Measurements from ENCODE around the gene UST. TPM values are rescaled to one million over a fixed set of nuclear protein-coding genes. Genes with fewer than 3 reads are reported as not detected.

Gene UST
- total RNA-seq, 1 donor from 2014 or later = 33.3 TPM

- no peaks in the 10 kb centered on the region for H3K79me2 ChIP-seq (ENCODE audit: low read depth)
- H3K9me3 Mint-ChIP-seq = peaks cover 3% of the 10 kb centered on the region
- peaks cover 25% of the 10 kb centered on the region for H3K4me1 ChIP-seq
- H3K36me3 ChIP-seq = no peaks in the 10 kb centered on the region
- H3F3A ChIP-seq (ENCODE audit: low read depth) = peaks cover 13% of the 10 kb centered on the region
- no peak for TF ChIP-seq EZH2phosphoT487 (IDR thresholded peaks at IDR 0.05)
- TF ChIP-seq EZH2 (IDR thresholded peaks at IDR 0.05) = no peak
- TF ChIP-seq CTCF (IDR thresholded peaks at IDR 0.05) = no peak
- H2AFZ ChIP-seq (replicated peaks) = no peak overlapping the region
- no peak for DNase-seq (ENCODE audit: low spot score)
- H3K9me3 ChIP-seq (ENCODE audit: low read depth) = no peaks in the 10 kb centered on the region
- no peak overlapping the region for H3K4me3 Mint-ChIP-seq
- H3K4me1 Mint-ChIP-seq = peaks cover 30% of the 10 kb centered on the region
- no peaks in the 10 kb centered on the region for H3K27me3 Mint-ChIP-seq (ENCODE audit: insufficient read depth, low read depth)
- H3K36me3 Mint-ChIP-seq = no peaks in the 10 kb centered on the region
- no peaks in the 10 kb centered on the region for H4K20me1 ChIP-seq (ENCODE audit: low read depth)
- no peak overlapping the region for H3K27ac Mint-ChIP-seq
- no peak overlapping the region for H3K4me3 ChIP-seq
- H3K4me2 ChIP-seq = no peak overlapping the region
- no peak overlapping the region for H3K9ac ChIP-seq
- H3K27ac ChIP-seq = no peak overlapping the region
- H3K27me3 ChIP-seq = no peaks in the 10 kb centered on the region
Measured at GRCh38 chr6:148703900-148704299, 42.9 kb upstream of the UST start.

DNA sequence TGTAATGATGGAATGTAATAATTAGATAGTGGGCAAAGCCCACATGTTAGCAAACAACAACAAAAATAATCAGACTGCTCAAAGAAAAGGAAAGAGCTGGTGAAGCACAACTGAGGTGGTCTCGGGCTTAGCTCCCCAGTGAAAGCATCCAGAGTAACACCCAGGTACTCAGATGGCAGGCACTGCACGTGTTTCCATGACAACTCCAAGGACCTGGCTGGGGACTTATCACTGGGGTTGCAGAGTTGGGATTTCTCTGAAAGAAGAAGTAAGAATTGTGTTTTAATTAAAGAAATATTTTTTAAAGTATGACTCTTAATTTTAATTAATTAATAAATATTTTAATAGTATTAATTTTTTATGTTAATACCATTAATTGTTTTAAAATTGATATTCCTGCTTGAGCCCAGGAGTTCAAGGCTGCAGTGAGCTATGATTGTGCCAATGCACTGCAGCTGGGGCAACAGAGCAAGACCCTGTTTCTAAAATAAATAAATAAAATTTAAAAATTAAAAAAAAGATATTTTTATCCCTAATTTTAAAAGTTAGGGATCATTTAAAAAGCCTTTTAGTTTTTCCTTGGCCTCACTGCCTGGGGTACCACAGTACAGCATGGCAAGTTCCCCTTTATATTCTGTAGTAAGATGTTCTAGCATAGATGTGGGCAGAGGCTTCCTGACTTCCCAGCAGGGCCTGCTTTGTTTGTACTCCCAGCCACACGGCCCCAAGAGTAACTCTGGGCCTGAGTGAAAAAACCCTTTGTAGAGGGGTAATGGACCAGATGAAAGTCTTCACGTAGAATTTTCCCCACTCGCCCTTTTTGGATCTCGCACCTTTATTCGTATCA lies 42.2 kb upstream of the UST start:
- no peaks in the 10 kb centered on the region for H3K27me3 Mint-ChIP-seq (ENCODE audit: insufficient read depth, low read depth)
- H3K27ac ChIP-seq = no peak overlapping the region

GRCh38 chr6:148708707-148709106 lies 38.1 kb upstream of the UST start:
- peaks cover 2% of the 10 kb centered on the region for H3K27me3 Mint-ChIP-seq (ENCODE audit: insufficient read depth, low read depth)
- H3F3A ChIP-seq (ENCODE audit: low read depth) = peaks cover 10% of the 10 kb centered on the region
- no peak for TF ChIP-seq EZH2phosphoT487 (IDR thresholded peaks at IDR 0.05)
- TF ChIP-seq EZH2 (IDR thresholded peaks at IDR 0.05) = no peak
- TF ChIP-seq CTCF (IDR thresholded peaks at IDR 0.05) = no peak
- H2AFZ ChIP-seq (replicated peaks) = no peak overlapping the region
- no peaks in the 10 kb centered on the region for H3K27me3 ChIP-seq
- H3K4me1 ChIP-seq = peaks cover 14% of the 10 kb centered on the region
- peaks cover 9% of the 10 kb centered on the region for H3K9me3 ChIP-seq (ENCODE audit: low read depth)
- H3K4me1 Mint-ChIP-seq = peaks cover 19% of the 10 kb centered on the region
- peaks cover 9% of the 10 kb centered on the region for H3K36me3 ChIP-seq
- no peak for DNase-seq (ENCODE audit: low spot score)
- H3K4me3 Mint-ChIP-seq = no peak overlapping the region
- H3K9me3 Mint-ChIP-seq = peaks cover 2% of the 10 kb centered on the region
- no peak overlapping the region for H3K27ac Mint-ChIP-seq
- no peak overlapping the region for H3K9ac ChIP-seq
- H3K79me2 ChIP-seq (ENCODE audit: low read depth) = no peaks in the 10 kb centered on the region
- H4K20me1 ChIP-seq (ENCODE audit: low read depth) = no peaks in the 10 kb centered on the region
- no peak overlapping the region for H3K4me2 ChIP-seq
- no peak overlapping the region for H3K4me3 ChIP-seq
- H3K27ac ChIP-seq = no peak overlapping the region
- H3K36me3 Mint-ChIP-seq = no peaks in the 10 kb centered on the region

More for the DNA sequence above, 42.2 kb upstream of the UST start:
- H3K4me1 ChIP-seq = peaks cover 25% of the 10 kb centered on the region
- no peak overlapping the region for H3K4me3 ChIP-seq
- no peaks in the 10 kb centered on the region for H3K36me3 ChIP-seq
- H4K20me1 ChIP-seq (ENCODE audit: low read depth) = no peaks in the 10 kb centered on the region
- H2AFZ ChIP-seq (replicated peaks) = no peak overlapping the region
- Mint-ChIP-seq H3K9me3 (peaks cover 3% of the 10 kb centered on the region), H3K27ac (peak overlapping the region; percentile 14), H3K4me1 (peaks cover 30% of the 10 kb centered on the region), H3K36me3 (no peaks in the 10 kb centered on the region), H3K4me3 (no peak overlapping the region)
- no peak overlapping the region for H3K9ac ChIP-seq
- DNase-seq (ENCODE audit: low spot score) = peak; percentile 28
- peaks cover 13% of the 10 kb centered on the region for H3F3A ChIP-seq (ENCODE audit: low read depth)
- TF ChIP-seq EZH2phosphoT487 (IDR thresholded peaks at IDR 0.05) (no peak), EZH2 (IDR thresholded peaks at IDR 0.05) (no peak), CTCF (IDR thresholded peaks at IDR 0.05) (no peak)
- no peaks in the 10 kb centered on the region for H3K9me3 ChIP-seq (ENCODE audit: low read depth)
- no peaks in the 10 kb centered on the region for H3K79me2 ChIP-seq (ENCODE audit: low read depth)
- no peaks in the 10 kb centered on the region for H3K27me3 ChIP-seq
- H3K4me2 ChIP-seq = no peak overlapping the region
